SK-N-SH (cell line): ENCODE measurements around the gene SPOCK1. TPM values are rescaled to one million over a fixed set of nuclear protein-coding genes. Genes with fewer than 3 reads are reported as not detected.

ENCODE experiments used
- CTCF ChIA-PET: fragments of 300-600, 350-600 bp; formaldehyde crosslinking; extraction: SDS; loops from one replicate; lab custom pipeline; 2021; lab: Yijun Ruan, JAX
- POLR2A ChIA-PET: fragments of 350-600 bp; sonication (Branson Sonifier 250); formaldehyde crosslinking; extraction: SDS; loops from one replicate; lab custom pipeline; 2020; ENCODE audit warnings: antibody characterized with exemption, inconsistent platforms; lab: Yijun Ruan, JAX
- DNase-seq: peaks from one replicate; pipeline ENCODE4 v3.0.0; 2012
- H2AFZ ChIP-seq: fragments of 200-600 bp; sonication (generic); 2 replicates; pipeline ENCODE4 v1.8.1; 2016; ENCODE audit warnings: antibody characterized with exemption, mild to moderate bottlenecking, low read depth
- H3F3A ChIP-seq: fragments of 200-600 bp; sonication (generic); replicated peaks from 2 replicates; pipeline ENCODE3; 2016; ENCODE audit warnings: antibody characterized with exemption, mild to moderate bottlenecking; ENCODE audit not compliant: insufficient read depth
- H3K27ac ChIP-seq, 2 experiments: fragments of 200-500 bp in 1 of 2; fragments of 200-600 bp in 1 of 2; sonication (Bioruptor generic) in 1 of 2; sonication (generic), shearing (Covaris generic) in 1 of 2; 2 replicates each; pipeline versions ENCODE4 v1.5.1 to v1.6.1; 2014 to 2016; ENCODE audit warnings: low read depth in 2 of 2, inconsistent platforms in 1 of 2, low read length in 1 of 2, mild to moderate bottlenecking in 1 of 2, mixed read lengths in 1 of 2
- H3K27me3 ChIP-seq: fragments of 200-600 bp; sonication (generic), shearing (Covaris generic); 2 replicates; pipeline ENCODE4 v1.6.1; 2016; ENCODE audit warnings: mixed run types; ENCODE audit not compliant: insufficient read depth
- H3K36me3 ChIP-seq, 2 experiments: fragments of 200-500 bp in 1 of 2; fragments of 200-600 bp in 1 of 2; sonication (Bioruptor generic) in 1 of 2; sonication (generic) in 1 of 2; replicated peaks in 1 of 2; 2 replicates each; pipeline versions ENCODE3 to v1.5.1; 2014 to 2016; ENCODE audit warnings: low read length in 1 of 2, mild to moderate bottlenecking in 1 of 2; ENCODE audit not compliant: insufficient read depth in 2 of 2, control insufficient read depth in 1 of 2
- H3K4me1 ChIP-seq, 2 experiments: fragments of 200-500 bp in 1 of 2; fragments of 200-600 bp in 1 of 2; sonication (Bioruptor generic) in 1 of 2; sonication (generic), shearing (Covaris generic) in 1 of 2; 2 replicates each; pipeline versions ENCODE4 v1.5.1 to v1.6.1; 2014 to 2016; ENCODE audit warnings: low read depth in 1 of 2, low read length in 1 of 2, mixed run types in 1 of 2; ENCODE audit not compliant: insufficient read depth in 2 of 2, control insufficient read depth in 1 of 2
- H3K4me2 ChIP-seq: fragments of 200-600 bp; sonication (generic), shearing (Covaris generic); 2 replicates; pipeline ENCODE4 v1.6.1; 2017; ENCODE audit warnings: mixed run types
- H3K4me3 ChIP-seq, 2 experiments: fragments of 200-500 bp in 1 of 2; fragments of 200-600 bp in 1 of 2; sonication (Bioruptor generic) in 1 of 2; sonication (generic), shearing (Covaris generic) in 1 of 2; 2 replicates each; pipeline versions ENCODE4 v1.5.1 to v1.8.1; 2014 to 2016; ENCODE audit warnings: low read depth in 2 of 2, inconsistent platforms in 1 of 2, low read length in 1 of 2, mild to moderate bottlenecking in 1 of 2, mixed read lengths in 1 of 2, moderate library complexity in 1 of 2
- H3K79me2 ChIP-seq: fragments of 200-600 bp; sonication (generic); 2 replicates; pipeline ENCODE4 v1.8.1; 2017; ENCODE audit warnings: mild to moderate bottlenecking; ENCODE audit not compliant: insufficient read depth
- H3K9ac ChIP-seq: fragments of 200-600 bp; sonication (generic); 2 replicates; pipeline ENCODE4 v1.6.1; 2017; ENCODE audit warnings: mixed run types
- H3K9me2 ChIP-seq: fragments of 200-600 bp; sonication (generic); 2 replicates; pipeline ENCODE4 v1.6.1; 2017; ENCODE audit warnings: mixed run types
- H3K9me3 ChIP-seq: fragments of 200-600 bp; sonication (generic); 2 replicates; pipeline ENCODE4 v1.6.1; 2017; ENCODE audit warnings: mixed run types, mild to moderate bottlenecking, moderate library complexity
- H4K20me1 ChIP-seq: fragments of 200-600 bp; sonication (generic); 2 replicates; pipeline ENCODE4 v1.6.1; 2017; ENCODE audit warnings: mild to moderate bottlenecking, mixed run types; ENCODE audit not compliant: insufficient read depth
- EP300 ChIP-seq, 2 experiments: IDR thresholded peaks; 2 replicates each; pipeline versions ENCODE4 v1.4.0 to v1.6.1; 2012; ENCODE audit warnings: borderline replicate concordance in 1 of 2, low read depth in 1 of 2, low read length in 1 of 2
- EZH2phosphoT487 ChIP-seq: fragments of 200-600 bp; sonication (generic); IDR thresholded peaks from 2 replicates; pipeline ENCODE4 v1.6.1; 2017; ENCODE audit warnings: low read depth, mixed run types, mild to moderate bottlenecking, antibody characterized with exemption, moderate library complexity, borderline replicate concordance
- FOXJ3 ChIP-seq: sonication (generic); formaldehyde crosslinking; IDR thresholded peaks from 2 replicates; pipeline ENCODE4 v1.5.1; 2020; ENCODE audit warnings: mild to moderate bottlenecking, missing genetic modification reagents
- FOXM1 ChIP-seq: IDR thresholded peaks from 2 replicates; pipeline ENCODE4 v1.4.0; 2012; ENCODE audit warnings: low read depth, mild to moderate bottlenecking
- GABPA ChIP-seq: IDR thresholded peaks from 2 replicates; pipeline ENCODE4 v1.4.0; 2012; ENCODE audit warnings: low read depth, mild to moderate bottlenecking
- GATA2 ChIP-seq: sonication (generic); formaldehyde crosslinking; IDR thresholded peaks from 2 replicates; pipeline ENCODE4 v1.5.0; 2020; ENCODE audit warnings: mild to moderate bottlenecking, missing genetic modification reagents
- MEF2A ChIP-seq: IDR thresholded peaks from 2 replicates; pipeline ENCODE4 v1.4.0; 2012; ENCODE audit warnings: low read depth, borderline replicate concordance
- MXI1 ChIP-seq: IDR thresholded peaks from 2 replicates; pipeline ENCODE4 v1.6.1; 2012; ENCODE audit warnings: mild to moderate bottlenecking, low read depth, low read length, improper control_type of control experiment
- NFIC ChIP-seq: IDR thresholded peaks from 2 replicates; pipeline ENCODE4 v1.4.0; 2012; ENCODE audit warnings: borderline replicate concordance
- NRF1 ChIP-seq: IDR thresholded peaks from 2 replicates; pipeline ENCODE4 v1.6.1; 2012; ENCODE audit warnings: low read depth, mild to moderate bottlenecking, low read length
- POLR2AphosphoS5 ChIP-seq: IDR thresholded peaks from 2 replicates; pipeline ENCODE4 v1.6.1; 2012; ENCODE audit warnings: low read depth, low read length
- RAD21 ChIP-seq: IDR thresholded peaks from 2 replicates; pipeline ENCODE4 v1.6.1; 2012; ENCODE audit warnings: mild to moderate bottlenecking, low read length
- RCOR1 ChIP-seq: fragments of 150-350 bp; IDR thresholded peaks from 2 replicates; pipeline ENCODE4 v1.6.1; 2017; ENCODE audit warnings: antibody characterized with exemption, low read length
- RFX5 ChIP-seq: IDR thresholded peaks from 2 replicates; pipeline ENCODE4 v1.6.1; 2012; ENCODE audit warnings: mild to moderate bottlenecking, improper control_type of control experiment, low read length
- RXRA ChIP-seq: IDR thresholded peaks from 2 replicates; pipeline ENCODE4 v1.4.0; 2012; ENCODE audit warnings: low read depth, mild to moderate bottlenecking, borderline replicate concordance
- TAF1 ChIP-seq: IDR thresholded peaks from 2 replicates; pipeline ENCODE4 v1.6.1; 2012; ENCODE audit warnings: low read depth, mild to moderate bottlenecking, low read length, moderate library complexity, borderline replicate concordance
- TEAD4 ChIP-seq: IDR thresholded peaks from 2 replicates; pipeline ENCODE4 v1.4.0; 2012; ENCODE audit warnings: mild to moderate bottlenecking, borderline replicate concordance; ENCODE audit not compliant: insufficient read depth
- WGBS: methylation state at CpG from one replicate; pipeline ENCODE4 v1.1.6; 2017; ENCODE audit warnings: low lambda C conversion rate; 5-methylcytosine and 5-hydroxymethylcytosine counted together
- polyA plus RNA-seq, 3 experiments: library from polyadenylated mRNA; depleted of rRNA; stranded (reverse); fragments of >200 nt; gene quantifications; 2 replicates each; pipeline ENCODE4 v1.2.3, GENCODE V29; 2012
- TF ChIP-seq, protein P1 (sequence below): IDR thresholded peaks from 2 replicates; pipeline ENCODE4 v1.6.1; 2012; ENCODE audit warnings: mild to moderate bottlenecking, low read depth, low read length, moderate library complexity
- TF ChIP-seq, protein P2 (sequence below): fragments of 200-600 bp; sonication (generic); IDR thresholded peaks from 2 replicates; pipeline ENCODE4 v1.6.1; 2017; ENCODE audit warnings: antibody characterized with exemption, mild to moderate bottlenecking, moderate library complexity
- TF ChIP-seq, protein P3 (sequence below): fragments of 150-350 bp; IDR thresholded peaks from 2 replicates; pipeline ENCODE4 v1.6.1; 2017; ENCODE audit warnings: antibody characterized with exemption, low read length, low read depth, borderline replicate concordance
- TF ChIP-seq, protein P4 (sequence below): fragments of 150-350 bp; IDR thresholded peaks from 2 replicates; pipeline ENCODE4 v1.6.1; 2016; ENCODE audit warnings: mild to moderate bottlenecking, low read depth, low read length

SPOCK1 gene
- polyA plus RNA-seq, 1 of the 3 experiments (the other 2 are of a cell fraction): 11.3 TPM

DNA sequence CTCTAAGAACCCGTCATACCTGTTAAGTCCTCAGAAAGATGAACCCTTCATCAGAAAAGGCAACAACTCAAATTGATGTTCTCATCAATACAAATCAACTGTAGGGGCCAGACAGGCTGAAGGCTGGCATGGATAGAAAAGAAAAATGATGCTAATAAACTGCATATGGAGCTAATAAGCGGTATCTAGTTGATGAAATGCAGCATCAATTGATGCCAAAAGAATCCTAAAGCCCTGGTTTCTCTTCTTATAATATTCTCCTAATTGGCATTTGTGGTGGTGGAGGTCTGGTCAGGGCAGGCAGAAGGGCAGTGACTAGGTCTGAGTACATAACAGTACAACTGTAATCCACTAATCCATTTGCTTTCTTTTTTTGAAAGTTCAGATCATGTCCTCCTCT lies 322.5 kb downstream of the SPOCK1 start (continued):
- no peak for TF ChIP-seq FOXM1
- peak; percentile 60; the same call in 1 of the 2 replicates for TF ChIP-seq RCOR1
- TF ChIP-seq MEF2A: no peak
- TF ChIP-seq, protein P1, sequence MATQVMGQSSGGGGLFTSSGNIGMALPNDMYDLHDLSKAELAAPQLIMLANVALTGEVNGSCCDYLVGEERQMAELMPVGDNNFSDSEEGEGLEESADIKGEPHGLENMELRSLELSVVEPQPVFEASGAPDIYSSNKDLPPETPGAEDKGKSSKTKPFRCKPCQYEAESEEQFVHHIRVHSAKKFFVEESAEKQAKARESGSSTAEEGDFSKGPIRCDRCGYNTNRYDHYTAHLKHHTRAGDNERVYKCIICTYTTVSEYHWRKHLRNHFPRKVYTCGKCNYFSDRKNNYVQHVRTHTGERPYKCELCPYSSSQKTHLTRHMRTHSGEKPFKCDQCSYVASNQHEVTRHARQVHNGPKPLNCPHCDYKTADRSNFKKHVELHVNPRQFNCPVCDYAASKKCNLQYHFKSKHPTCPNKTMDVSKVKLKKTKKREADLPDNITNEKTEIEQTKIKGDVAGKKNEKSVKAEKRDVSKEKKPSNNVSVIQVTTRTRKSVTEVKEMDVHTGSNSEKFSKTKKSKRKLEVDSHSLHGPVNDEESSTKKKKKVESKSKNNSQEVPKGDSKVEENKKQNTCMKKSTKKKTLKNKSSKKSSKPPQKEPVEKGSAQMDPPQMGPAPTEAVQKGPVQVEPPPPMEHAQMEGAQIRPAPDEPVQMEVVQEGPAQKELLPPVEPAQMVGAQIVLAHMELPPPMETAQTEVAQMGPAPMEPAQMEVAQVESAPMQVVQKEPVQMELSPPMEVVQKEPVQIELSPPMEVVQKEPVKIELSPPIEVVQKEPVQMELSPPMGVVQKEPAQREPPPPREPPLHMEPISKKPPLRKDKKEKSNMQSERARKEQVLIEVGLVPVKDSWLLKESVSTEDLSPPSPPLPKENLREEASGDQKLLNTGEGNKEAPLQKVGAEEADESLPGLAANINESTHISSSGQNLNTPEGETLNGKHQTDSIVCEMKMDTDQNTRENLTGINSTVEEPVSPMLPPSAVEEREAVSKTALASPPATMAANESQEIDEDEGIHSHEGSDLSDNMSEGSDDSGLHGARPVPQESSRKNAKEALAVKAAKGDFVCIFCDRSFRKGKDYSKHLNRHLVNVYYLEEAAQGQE: no peak
- TF ChIP-seq, all 33 proteins: peak for 3

DNA sequence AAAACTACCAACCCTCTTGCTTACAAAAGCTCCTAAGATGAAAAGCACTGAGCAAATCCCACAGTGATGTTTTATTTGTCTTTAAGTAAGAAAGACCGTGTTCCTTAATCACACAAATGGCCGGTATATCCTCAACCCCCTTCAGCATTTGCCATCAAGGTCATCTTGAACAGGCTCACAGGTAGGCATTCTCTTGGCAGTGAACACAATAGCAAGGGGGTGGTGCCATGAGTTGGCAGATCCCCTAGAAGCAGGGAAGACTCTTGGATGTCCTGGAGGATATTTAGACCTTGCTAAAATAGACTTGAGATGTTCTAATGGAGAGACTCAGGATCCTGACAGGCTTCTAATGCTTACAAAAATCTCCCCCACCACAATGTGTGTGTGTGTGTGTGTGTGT lies 323.0 kb downstream of the SPOCK1 start:
- Histone ChIP-seq H3K9me3 (no peaks in the 10 kb centered on the region), H4K20me1 (no peaks in the 10 kb centered on the region), H3K27ac (no peak overlapping the region), H3K9ac (no peak overlapping the region), H3K4me1 (peaks cover 0 to 42% of the 10 kb centered on the region in 2 experiments; a peak in 2 of 4 replicates), H3K4me3 (no peak overlapping the region), H3F3A (no peaks in the 10 kb centered on the region), H3K79me2 (peaks cover 3% of the 10 kb centered on the region; the same call in 1 of the 2 replicates), H3K4me2 (no peak overlapping the region), H2AFZ (no peak overlapping the region), H3K9me2 (no peaks in the 10 kb centered on the region), H3K36me3 (no peaks in the 10 kb centered on the region), H3K27me3 (no peaks in the 10 kb centered on the region)
- no peak for DNase-seq
- WGBS: 74% methylated on average over 2 of the region's 2 CpGs
- CTCF ChIA-PET: interaction anchor here (1.5 kb wide), 1 partner anchor 17 kb away, joined by 3 read pairs; no protein-coding TSS in a partner anchor
- POLR2A ChIA-PET: no interaction called here
- TF ChIP-seq, protein P2, sequence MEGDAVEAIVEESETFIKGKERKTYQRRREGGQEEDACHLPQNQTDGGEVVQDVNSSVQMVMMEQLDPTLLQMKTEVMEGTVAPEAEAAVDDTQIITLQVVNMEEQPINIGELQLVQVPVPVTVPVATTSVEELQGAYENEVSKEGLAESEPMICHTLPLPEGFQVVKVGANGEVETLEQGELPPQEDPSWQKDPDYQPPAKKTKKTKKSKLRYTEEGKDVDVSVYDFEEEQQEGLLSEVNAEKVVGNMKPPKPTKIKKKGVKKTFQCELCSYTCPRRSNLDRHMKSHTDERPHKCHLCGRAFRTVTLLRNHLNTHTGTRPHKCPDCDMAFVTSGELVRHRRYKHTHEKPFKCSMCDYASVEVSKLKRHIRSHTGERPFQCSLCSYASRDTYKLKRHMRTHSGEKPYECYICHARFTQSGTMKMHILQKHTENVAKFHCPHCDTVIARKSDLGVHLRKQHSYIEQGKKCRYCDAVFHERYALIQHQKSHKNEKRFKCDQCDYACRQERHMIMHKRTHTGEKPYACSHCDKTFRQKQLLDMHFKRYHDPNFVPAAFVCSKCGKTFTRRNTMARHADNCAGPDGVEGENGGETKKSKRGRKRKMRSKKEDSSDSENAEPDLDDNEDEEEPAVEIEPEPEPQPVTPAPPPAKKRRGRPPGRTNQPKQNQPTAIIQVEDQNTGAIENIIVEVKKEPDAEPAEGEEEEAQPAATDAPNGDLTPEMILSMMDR: no peak
- TF ChIP-seq RFX5 (no peak), NFIC (no peak), MXI1 (no peak), NRF1 (no peak), FOXJ3 (no peak), POLR2AphosphoS5 (no peak), FOXM1 (no peak), GATA2 (CRISPR knock-in tag) (no peak), TAF1 (no peak), EZH2phosphoT487 (no peak), EP300 (IDR thresholded peaks at IDR 0.05; ENCODE audit: borderline replicate concordance in 1 of 2, low read depth in 1 of 2, low read length in 1 of 2) (no peak), TEAD4 (no peak), GABPA (no peak), RAD21 (no peak), RXRA (no peak)
- TF ChIP-seq, protein P3, sequence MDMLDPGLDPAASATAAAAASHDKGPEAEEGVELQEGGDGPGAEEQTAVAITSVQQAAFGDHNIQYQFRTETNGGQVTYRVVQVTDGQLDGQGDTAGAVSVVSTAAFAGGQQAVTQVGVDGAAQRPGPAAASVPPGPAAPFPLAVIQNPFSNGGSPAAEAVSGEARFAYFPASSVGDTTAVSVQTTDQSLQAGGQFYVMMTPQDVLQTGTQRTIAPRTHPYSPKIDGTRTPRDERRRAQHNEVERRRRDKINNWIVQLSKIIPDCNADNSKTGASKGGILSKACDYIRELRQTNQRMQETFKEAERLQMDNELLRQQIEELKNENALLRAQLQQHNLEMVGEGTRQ: no peak
- TF ChIP-seq, protein P4, sequence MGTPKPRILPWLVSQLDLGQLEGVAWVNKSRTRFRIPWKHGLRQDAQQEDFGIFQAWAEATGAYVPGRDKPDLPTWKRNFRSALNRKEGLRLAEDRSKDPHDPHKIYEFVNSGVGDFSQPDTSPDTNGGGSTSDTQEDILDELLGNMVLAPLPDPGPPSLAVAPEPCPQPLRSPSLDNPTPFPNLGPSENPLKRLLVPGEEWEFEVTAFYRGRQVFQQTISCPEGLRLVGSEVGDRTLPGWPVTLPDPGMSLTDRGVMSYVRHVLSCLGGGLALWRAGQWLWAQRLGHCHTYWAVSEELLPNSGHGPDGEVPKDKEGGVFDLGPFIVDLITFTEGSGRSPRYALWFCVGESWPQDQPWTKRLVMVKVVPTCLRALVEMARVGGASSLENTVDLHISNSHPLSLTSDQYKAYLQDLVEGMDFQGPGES: no peak
